ENCODE results near the gene ADGRF5.

Gene ADGRF5

DNA sequence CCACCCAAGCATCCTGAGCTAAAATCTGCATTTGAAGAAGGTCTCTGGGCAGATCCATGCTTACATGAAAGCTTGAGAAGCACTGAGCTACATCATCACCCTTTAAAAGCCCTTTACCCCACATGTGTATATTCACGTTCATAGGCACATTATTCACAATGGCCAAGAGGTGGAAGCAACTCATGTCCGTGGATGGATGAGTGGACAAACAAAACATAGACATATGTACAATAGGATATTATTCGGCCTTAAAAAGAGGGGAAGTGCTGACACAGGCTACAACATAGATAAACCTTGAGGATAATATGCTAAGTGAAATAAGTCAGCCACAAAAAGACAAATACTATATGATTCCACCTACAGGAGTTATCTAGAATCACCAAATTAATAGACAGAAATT lies 17.6 kb downstream of the ADGRF5 start:
- DNase-seq (ENCODE audit: extremely low read depth, low read depth), result no peak
- TF ChIP-seq, protein P1, sequence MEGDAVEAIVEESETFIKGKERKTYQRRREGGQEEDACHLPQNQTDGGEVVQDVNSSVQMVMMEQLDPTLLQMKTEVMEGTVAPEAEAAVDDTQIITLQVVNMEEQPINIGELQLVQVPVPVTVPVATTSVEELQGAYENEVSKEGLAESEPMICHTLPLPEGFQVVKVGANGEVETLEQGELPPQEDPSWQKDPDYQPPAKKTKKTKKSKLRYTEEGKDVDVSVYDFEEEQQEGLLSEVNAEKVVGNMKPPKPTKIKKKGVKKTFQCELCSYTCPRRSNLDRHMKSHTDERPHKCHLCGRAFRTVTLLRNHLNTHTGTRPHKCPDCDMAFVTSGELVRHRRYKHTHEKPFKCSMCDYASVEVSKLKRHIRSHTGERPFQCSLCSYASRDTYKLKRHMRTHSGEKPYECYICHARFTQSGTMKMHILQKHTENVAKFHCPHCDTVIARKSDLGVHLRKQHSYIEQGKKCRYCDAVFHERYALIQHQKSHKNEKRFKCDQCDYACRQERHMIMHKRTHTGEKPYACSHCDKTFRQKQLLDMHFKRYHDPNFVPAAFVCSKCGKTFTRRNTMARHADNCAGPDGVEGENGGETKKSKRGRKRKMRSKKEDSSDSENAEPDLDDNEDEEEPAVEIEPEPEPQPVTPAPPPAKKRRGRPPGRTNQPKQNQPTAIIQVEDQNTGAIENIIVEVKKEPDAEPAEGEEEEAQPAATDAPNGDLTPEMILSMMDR (IDR thresholded peaks at IDR 0.05; ENCODE audit: low read depth, low read length), result no peak

DNA sequence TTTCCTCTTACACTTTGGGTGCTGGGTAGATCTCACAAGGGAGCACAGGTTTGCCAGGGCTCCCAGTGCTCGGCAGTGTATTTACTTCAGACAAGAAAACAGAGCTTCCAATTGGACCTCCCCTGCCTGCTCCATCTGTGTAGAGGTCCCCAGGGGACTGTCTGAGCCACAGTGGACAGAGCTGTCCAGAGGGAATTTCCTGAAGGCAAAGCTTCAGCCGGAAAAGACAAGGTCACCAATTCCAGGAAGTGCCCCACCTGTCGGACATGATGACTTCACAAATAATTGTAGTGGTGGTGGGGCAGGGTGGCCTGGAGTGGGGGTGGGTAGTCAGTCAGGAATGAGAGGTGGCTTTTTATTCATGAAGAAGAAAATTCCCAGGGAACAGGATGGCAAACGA lies 18.6 kb downstream of the ADGRF5 start:
- TF ChIP-seq, protein P1 (IDR thresholded peaks at IDR 0.05; ENCODE audit: low read depth, low read length), result no peak
- no peak for DNase-seq (ENCODE audit: extremely low read depth, low read depth)

DNA sequence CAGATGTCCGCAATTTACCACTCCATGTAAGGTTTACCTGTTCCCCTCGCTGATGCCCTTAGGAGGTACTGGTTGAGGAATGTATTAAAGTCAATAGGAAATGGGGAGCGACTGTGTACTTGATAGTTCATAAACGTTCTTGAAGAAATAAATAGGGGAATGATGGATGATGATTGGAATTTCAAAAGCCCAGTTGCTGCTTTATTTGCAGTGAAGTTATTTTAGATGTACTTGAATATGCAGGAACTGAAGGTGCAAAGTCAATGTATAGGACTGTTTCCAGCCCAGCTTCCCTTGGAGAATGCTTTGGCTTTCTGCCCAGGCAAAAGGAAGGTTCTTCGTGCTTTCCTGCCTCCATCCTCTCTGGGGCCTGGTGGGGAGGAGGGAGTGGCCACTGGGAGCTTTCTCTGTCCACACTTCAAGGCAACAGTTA lies 19.8 kb downstream of the ADGRF5 start:
- DNase-seq (ENCODE audit: extremely low read depth, low read depth), result no peak
- TF ChIP-seq, protein P1 (IDR thresholded peaks at IDR 0.05; ENCODE audit: low read depth, low read length), result no peak

DNA sequence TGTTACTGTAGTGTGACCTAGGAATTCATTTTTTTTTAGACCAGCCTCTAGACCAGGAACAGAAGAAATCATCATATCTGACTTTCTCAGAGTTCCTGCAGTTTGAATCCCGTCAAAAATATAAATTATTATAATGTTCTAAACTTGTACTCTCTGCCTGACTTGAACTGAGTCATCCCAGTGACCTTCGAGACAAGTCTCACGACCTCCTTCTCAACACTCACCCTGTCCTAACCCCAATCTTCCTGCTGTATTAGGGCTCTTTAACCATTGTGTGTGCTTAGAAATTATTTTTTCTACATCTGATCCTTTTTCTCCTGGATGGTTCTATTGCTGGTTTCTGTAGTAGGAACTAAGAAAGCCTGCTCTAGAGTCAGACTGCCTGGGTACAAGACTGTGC lies 21.5 kb downstream of the ADGRF5 start:
- TF ChIP-seq, protein P1 (IDR thresholded peaks at IDR 0.05; ENCODE audit: low read depth, low read length), result no peak
- no peak for DNase-seq (ENCODE audit: extremely low read depth, low read depth)

DNA sequence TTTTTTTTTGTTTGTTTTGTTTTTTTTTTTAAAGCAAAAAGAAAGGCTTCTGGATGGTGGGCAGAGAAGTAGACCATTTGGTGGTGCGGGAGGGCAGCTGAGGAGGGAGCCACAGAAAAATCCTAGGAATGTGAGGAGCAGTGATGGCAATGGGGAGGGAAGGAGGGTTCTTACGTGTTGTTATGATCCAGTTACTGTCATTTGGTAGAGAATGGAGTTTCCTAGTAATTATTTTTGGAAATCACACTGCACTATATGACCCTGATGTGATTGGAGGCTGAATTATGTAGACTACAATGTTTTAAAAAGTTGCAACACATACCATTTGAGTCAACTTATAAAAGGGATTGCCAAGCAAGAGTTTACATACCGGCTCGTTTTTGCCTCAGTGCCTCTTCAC lies 22.1 kb downstream of the ADGRF5 start:
- no peak for DNase-seq (ENCODE audit: extremely low read depth, low read depth)
- TF ChIP-seq, protein P1 (IDR thresholded peaks at IDR 0.05; ENCODE audit: low read depth, low read length), result no peak

DNA sequence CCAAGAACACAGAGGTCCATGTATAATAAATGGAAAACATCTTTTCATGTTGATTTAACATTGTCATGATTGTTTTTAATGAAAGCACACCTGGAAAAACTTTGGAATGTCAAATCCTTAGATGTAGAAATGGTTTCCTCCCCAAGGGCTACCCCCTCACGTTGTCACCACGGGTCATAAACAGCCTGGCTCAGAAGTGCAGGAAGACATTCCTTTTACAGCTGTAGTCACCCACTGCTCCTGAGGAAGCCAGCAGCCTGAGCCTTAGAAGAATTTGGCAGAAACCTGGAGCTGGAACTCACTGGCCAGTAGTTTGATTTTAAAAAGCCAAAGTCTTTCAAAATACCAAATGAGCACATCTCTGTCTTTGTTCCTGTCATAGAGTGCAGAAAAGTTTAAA lies 23.7 kb downstream of the ADGRF5 start:
- DNase-seq (ENCODE audit: extremely low read depth, low read depth), result no peak
- TF ChIP-seq, protein P1 (IDR thresholded peaks at IDR 0.05; ENCODE audit: low read depth, low read length), result no peak

DNA sequence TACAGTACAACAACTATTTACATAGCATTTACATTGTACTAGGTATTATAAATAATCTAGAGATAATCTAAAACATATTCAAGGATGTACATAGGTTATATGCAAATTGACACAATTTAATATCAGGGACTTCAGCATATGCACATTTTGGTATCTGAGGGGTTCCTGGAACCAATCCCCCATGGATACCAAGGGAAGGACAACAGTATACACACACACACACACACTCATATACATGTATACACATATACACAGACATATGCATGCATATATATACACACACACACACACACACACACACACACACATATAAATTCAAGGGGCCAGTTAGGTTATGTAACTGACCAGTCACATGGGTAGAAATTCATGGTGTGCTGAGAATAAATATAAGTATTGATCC lies 24.9 kb downstream of the ADGRF5 start:
- TF ChIP-seq, protein P1 (IDR thresholded peaks at IDR 0.05; ENCODE audit: low read depth, low read length), result no peak
- no peak for DNase-seq (ENCODE audit: extremely low read depth, low read depth)
